Erythroblast (primary cell): ENCODE measurements around the gene NHEJ1.

ENCODE experiments used
- DNase-seq, 2 experiments: peaks; one replicate each; lab custom pipeline; 2025; lab: John Stamatoyannopoulos, UW
- GATA1 ChIP-seq: IDR thresholded peaks from 2 replicates; pipeline ENCODE4 v1.6.1; 2011; ENCODE audit warnings: low read depth, mild to moderate bottlenecking, control low read depth, low read length, moderate library complexity
- POLR2A ChIP-seq: IDR thresholded peaks from 2 replicates; pipeline ENCODE4 v1.6.1; 2011; ENCODE audit warnings: mild to moderate bottlenecking, low read length

NHEJ1 gene

GRCh38 chr2:219116776-219117646 lies 43.6 kb downstream of the NHEJ1 start:
- no peak for DNase-seq
- no peak for TF ChIP-seq GATA1
- TF ChIP-seq POLR2A, result no peak

GRCh38 chr2:219112651-219113338 lies 47.8 kb downstream of the NHEJ1 start:
- TF ChIP-seq GATA1 (no peak), POLR2A (no peak)
- no peak for DNase-seq

GRCh38 chr2:219112062-219112406 lies 48.6 kb downstream of the NHEJ1 start:
- no peak for DNase-seq
- TF ChIP-seq POLR2A, result no peak
- no peak for TF ChIP-seq GATA1

- DNase-seq, result no peak
- TF ChIP-seq POLR2A, result no peak
- no peak for TF ChIP-seq GATA1
These were observed 49.1 kb downstream of the NHEJ1 start for GRCh38 chr2:219111375-219112061.

- TF ChIP-seq GATA1, result no peak
- no peak for TF ChIP-seq POLR2A
- no peak for DNase-seq
These were observed 51.1 kb downstream of the NHEJ1 start for GRCh38 chr2:219109471-219109870.

- TF ChIP-seq GATA1, result no peak
- TF ChIP-seq POLR2A, result no peak
- DNase-seq, result no peak
These were observed 52.9 kb downstream of the NHEJ1 start for GRCh38 chr2:219107758-219108157.

GRCh38 chr2:219106251-219106650 lies 54.4 kb downstream of the NHEJ1 start:
- DNase-seq, result no peak
- TF ChIP-seq POLR2A, result no peak
- TF ChIP-seq GATA1, result no peak

GRCh38 chr2:219104107-219105035 lies 56.2 kb downstream of the NHEJ1 start:
- DNase-seq, result peak; percentile 28 to 48
- TF ChIP-seq POLR2A (no peak), GATA1 (no peak)

- no peak for DNase-seq
- TF ChIP-seq POLR2A (no peak), GATA1 (no peak)
These were observed 61.3 kb downstream of the NHEJ1 start for GRCh38 chr2:219099329-219099728.

- TF ChIP-seq GATA1 (no peak), POLR2A (no peak)
- DNase-seq, result no peak
These were observed 65.1 kb downstream of the NHEJ1 start for GRCh38 chr2:219095406-219095935.

GRCh38 chr2:219094171-219094570 lies 66.4 kb downstream of the NHEJ1 start:
- no peak for DNase-seq
- TF ChIP-seq GATA1 (no peak), POLR2A (no peak)

GRCh38 chr2:219090436-219091299 lies 69.9 kb downstream of the NHEJ1 start:
- TF ChIP-seq GATA1, result no peak
- TF ChIP-seq POLR2A, result no peak
- no peak for DNase-seq
